Inferior parietal cortex (tissue), 1 donor: ENCODE measurements around the gene NDUFS8.

Source experiments
- DNase-seq: peaks from one replicate; pipeline ENCODE4 v3.0.0-alpha.2; 2016; ENCODE audit errors: extremely low spot score

NDUFS8 gene

GRCh38 chr11:68036141-68036716, 5.7 kb downstream of the NDUFS8 start:
- DNase-seq: no peak

GRCh38 chr11:68036717-68037239, 6.3 kb downstream of the NDUFS8 start:
- DNase-seq: no peak

- DNase-seq: no peak
These were observed 7.1 kb downstream of the NDUFS8 start for GRCh38 chr11:68037411-68038225.

DNA sequence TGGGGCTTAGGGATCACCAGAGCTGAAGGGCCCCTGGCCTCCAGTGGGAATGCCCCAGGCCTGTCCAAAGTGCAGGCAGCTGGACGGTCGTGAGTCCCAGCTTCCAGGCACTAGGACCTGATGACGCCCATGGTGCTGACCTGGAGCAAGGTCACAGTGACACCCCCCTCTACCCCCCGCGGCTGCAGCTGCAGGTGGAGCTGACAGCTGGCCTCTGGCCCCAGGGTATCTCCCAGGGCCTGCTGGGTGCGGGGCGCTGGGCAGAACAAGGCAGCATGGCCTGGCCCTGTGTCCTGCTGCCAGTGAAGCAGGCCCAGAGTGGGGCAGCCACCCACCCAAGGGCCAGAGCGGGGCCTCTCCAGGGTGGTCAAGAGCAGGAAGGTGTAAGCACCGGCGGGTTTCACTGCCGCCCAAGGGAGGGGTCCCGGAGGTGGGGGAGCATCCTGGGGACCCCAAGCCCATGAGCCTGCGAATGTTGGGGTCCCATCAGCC, 7.8 kb downstream of the NDUFS8 start:
- DNase-seq: no peak

GRCh38 chr11:68038718-68039525, 8.4 kb downstream of the NDUFS8 start, which contains the start of gene TCIRG1:
Gene TCIRG1, plus strand, starts transcription at chr11:68039025. Its CDS starts 2,247 bp downstream, at chr11:68041272.
- DNase-seq: no peak

DNA sequence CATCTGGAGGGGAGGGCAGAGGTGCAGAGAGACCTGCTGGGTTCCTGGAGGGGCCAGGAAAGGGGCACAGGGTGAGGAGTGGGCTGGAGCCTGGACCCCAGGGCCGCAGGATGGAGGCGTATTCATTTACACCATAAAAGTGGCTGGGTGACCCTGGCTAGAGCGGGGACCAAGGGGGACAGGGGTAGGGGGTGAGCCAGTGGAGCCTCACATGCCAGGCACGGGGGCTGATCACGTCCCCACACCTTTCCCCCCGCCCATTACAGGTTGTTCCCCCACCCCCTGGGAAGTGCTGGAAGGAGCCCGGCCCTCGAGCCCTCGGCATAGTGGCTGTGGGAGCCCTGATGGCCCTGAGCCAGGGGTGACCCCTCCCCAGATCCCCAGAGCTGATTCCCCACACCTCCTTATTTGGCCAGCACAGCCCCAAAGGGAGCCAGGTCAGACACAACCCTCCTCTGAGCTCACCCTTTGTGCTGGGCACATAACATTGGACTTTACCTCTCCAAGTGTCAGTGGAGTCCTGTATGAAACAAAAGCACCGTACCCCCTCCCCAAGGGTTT, 9.1 kb downstream of the NDUFS8 start:
- no peak for DNase-seq

GRCh38 chr11:68040101-68040956, 9.8 kb downstream of the NDUFS8 start:
- DNase-seq: no peak

- DNase-seq: no peak
These were observed 10.6 kb downstream of the NDUFS8 start for GRCh38 chr11:68040957-68041591.

- no peak for DNase-seq
These were observed 11.2 kb downstream of the NDUFS8 start for GRCh38 chr11:68041617-68042218.

DNA sequence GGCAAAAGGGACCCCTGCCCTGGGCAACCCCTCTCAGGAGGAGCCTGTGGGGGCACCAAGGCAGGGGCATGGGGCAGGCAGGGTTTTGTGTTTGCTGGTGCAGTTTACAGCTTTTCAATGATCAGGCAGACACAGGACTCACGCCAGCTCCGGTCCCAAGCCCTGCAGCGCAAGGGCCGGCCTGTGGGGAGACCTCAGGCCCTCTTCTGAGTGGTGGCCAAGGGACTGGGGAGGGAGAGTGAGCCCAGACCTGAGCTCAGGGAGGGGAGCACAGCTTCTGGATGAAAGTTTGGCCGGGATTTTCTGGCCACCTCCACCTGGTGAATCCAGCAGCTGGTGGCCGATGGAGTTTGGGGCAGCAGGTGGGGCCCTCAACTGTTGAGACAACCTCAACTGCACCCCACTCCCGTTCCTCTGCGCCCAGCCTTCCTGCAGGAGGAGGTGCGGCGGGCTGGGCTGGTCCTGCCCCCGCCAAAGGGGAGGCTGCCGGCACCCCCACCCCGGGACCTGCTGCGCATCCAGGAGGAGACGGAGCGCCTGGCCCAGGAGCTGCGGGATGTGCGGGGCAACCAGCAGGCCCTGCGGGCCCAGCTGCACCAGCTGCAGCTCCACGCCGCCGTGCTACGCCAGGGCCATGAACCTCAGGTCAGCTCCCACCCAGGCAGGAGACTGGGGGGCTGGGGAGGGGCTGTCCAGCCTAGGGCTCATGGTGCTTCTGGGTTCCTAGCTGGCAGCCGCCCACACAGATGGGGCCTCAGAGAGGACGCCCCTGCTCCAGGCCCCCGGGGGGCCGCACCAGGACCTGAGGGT, 11.9 kb downstream of the NDUFS8 start:
- no peak for DNase-seq

DNA sequence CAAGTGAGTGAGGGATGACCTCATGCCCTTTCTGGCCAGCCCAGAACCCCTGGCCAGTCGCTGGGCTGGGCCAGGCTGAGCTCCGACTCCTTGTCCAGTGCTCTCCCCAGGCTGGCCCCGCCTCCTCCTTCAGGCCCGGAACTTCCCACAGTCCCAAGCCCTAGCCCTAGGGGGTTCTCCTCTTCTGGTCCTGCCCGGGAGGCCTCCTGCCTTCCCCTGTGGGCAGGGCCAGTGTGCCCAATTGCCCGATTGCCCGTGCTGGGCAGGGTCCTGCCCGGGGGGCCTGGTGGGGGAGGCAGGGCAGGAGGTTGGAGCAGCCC, 12.5 kb downstream of the NDUFS8 start:
- no peak for DNase-seq

GRCh38 chr11:68043349-68044144, 13.1 kb downstream of the NDUFS8 start:
- no peak for DNase-seq

DNA sequence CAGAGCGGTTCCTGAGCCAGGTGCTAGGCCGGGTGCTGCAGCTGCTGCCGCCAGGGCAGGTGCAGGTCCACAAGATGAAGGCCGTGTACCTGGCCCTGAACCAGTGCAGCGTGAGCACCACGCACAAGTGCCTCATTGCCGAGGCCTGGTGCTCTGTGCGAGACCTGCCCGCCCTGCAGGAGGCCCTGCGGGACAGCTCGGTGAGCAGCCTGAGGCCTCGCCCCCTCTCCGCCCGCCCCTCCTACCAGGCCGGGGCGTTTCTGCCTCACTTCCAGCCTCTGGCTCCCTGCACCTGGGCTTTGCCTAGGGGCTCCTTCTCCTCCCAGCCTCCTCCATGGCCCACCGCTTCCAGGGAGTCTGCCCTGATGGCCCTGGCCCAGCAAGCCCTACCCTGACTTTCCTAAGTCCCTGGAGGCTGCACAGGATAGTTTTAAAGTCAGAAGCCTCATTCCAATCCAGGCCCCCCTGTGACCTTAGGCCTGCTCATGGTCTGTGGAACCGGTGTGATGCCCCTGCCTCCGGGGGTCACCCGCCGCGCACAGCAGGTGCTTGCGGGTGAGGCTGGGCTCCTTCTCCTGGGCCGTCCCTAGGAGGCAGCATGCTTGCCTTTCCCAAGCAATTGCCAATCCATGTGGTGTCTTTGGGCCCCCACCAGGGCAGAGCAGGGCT, 13.8 kb downstream of the NDUFS8 start:
- DNase-seq: no peak

- no peak for DNase-seq
These were observed 14.4 kb downstream of the NDUFS8 start for GRCh38 chr11:68044898-68045351.

DNA sequence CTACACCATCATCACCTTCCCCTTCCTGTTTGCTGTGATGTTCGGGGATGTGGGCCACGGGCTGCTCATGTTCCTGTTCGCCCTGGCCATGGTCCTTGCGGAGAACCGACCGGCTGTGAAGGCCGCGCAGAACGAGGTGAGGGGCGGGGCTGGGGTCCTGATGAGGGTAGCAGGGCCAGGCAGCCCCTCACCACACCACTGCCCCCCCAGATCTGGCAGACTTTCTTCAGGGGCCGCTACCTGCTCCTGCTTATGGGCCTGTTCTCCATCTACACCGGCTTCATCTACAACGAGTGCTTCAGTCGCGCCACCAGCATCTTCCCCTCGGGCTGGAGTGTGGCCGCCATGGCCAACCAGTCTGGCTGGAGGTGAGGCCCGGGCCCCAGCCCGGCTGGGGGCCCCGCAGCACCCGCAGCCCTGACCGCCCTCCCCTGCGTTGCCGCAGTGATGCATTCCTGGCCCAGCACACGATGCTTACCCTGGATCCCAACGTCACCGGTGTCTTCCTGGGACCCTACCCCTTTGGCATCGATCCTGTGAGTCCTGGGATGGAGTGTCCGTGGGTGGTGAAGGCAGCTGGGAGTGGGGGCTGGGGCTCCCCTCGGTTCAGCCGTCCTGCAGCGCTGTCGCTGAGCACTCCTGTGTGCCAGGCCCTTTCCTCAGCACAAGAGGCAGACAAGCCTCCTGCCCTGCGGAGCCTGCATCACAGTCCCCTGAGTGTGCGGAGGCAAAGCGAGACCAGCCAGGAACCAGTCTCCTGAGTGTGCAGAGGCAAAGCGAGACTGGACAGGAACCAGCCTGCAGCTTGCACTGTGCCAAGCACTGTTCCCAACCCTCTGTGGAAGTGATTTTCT, 17.2 kb downstream of the NDUFS8 start:
- DNase-seq: no peak

DNA sequence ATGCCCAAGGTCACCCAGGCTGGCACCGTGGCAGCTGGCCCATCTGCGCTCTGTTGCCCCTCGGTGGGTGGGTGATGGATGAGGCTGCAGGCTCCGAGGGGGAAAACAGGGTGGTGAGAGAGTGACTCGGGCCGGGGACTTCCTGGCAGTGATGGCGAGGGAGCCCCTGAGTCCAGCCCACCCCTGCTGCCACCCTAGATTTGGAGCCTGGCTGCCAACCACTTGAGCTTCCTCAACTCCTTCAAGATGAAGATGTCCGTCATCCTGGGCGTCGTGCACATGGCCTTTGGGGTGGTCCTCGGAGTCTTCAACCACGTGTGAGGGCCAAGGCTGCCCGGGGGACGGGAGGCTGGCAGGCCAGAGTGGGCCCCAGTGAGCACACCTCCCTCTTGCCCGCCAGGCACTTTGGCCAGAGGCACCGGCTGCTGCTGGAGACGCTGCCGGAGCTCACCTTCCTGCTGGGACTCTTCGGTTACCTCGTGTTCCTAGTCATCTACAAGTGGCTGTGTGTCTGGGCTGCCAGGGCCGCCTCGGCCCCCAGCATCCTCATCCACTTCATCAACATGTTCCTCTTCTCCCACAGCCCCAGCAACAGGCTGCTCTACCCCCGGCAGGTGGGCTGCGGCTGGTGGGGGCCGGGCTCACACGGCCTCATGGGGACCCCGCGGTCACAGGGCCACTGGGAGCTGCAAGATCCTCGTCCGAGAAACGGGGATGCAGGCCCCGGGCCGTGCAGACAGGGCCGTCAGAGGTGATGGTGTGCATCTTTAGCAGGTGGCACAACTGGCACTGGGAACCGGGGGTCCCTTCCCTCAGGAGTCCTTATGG, 18.4 kb downstream of the NDUFS8 start:
- DNase-seq: no peak
